A549 (cell line): ENCODE measurements around the gene TBX20. TPM values are rescaled to one million over a fixed set of nuclear protein-coding genes. Genes with fewer than 3 reads are reported as not detected.
A peak's percentile ranks its signal among the peaks of the same experiment; 100 is the strongest.

Source experiments
- ATAC-seq, 2 experiments: fragments of 200-7000 bp in 1 of 2; fragments of >200 bp in 1 of 2; cut with Nextera tagmentation in 1 of 2; cut with Tn5 transposase in 1 of 2; 3 replicates each; pipeline versions ENCODE4 v1.8.0 to v1.9.1; 2018 to 2020; ENCODE audit warnings: mild to moderate bottlenecking in 1 of 2, moderate library complexity in 1 of 2
- CTCF ChIA-PET: fragments of 300-600 bp; sonication (Branson Sonifier 250); formaldehyde crosslinking; extraction: SDS; loops from one replicate; lab custom pipeline; 2021; ENCODE audit warnings: antibody characterized with exemption, inconsistent platforms; lab: Yijun Ruan, JAX
- POLR2A ChIA-PET: fragments of 350-600 bp; formaldehyde crosslinking; extraction: SDS; loops from one replicate; lab custom pipeline; 2021; ENCODE audit warnings: antibody characterized with exemption, inconsistent platforms; lab: Yijun Ruan, JAX
- DNase-seq, 2 experiments: peaks; one replicate each; pipeline versions ENCODE4 v3.0.0 to v3.0.0-alpha.2; 2011 to 2016; ENCODE audit warnings: low read depth in 1 of 2, low spot score in 1 of 2
- FAIRE-seq: peaks from 2 replicates; lab custom pipeline; 2011; peaks lifted over from hg19 to GRCh38; lab: Jason Lieb, UNC
- H3K27ac ChIP-seq, 2 experiments: fragments of >200 bp; sonication (Bioruptor Twin); formaldehyde crosslinking; 3 replicates each; pipeline ENCODE4 v1.5.1; 2016 to 2017
- H3K4me1 ChIP-seq: fragments of >200 bp; sonication (Bioruptor Twin); formaldehyde crosslinking; 3 replicates; pipeline ENCODE4 v1.6.1; 2016
- H3K4me2 ChIP-seq: fragments of >200 bp; sonication (Bioruptor Twin); formaldehyde crosslinking; 3 replicates; pipeline ENCODE4 v1.6.1; 2016
- H3K4me3 ChIP-seq: fragments of >200 bp; sonication (Bioruptor Twin); formaldehyde crosslinking; 3 replicates; pipeline ENCODE4 v1.5.1; 2016
- H3K9me3 ChIP-seq: fragments of >200 bp; sonication (Bioruptor Twin); formaldehyde crosslinking; 3 replicates; pipeline ENCODE4 v1.6.1; 2016
- CBX2 ChIP-seq: fragments of 200-600 bp; sonication (generic); IDR thresholded peaks from 2 replicates; pipeline ENCODE4 v1.6.1; 2016; ENCODE audit warnings: low read depth, mild to moderate bottlenecking, borderline replicate concordance
- CBX8 ChIP-seq: fragments of 200-600 bp; sonication (generic); IDR thresholded peaks from 2 replicates; pipeline ENCODE4 v1.6.1; 2016
- CEBPB ChIP-seq, 2 experiments: fragments of >200 bp in 1 of 2; sonication (Bioruptor Twin) in 1 of 2; formaldehyde crosslinking in 1 of 2; IDR thresholded peaks; 2 replicates each; pipeline ENCODE4 v1.6.1; 2012 to 2016
- CHD2 ChIP-seq: fragments of 150-350 bp; IDR thresholded peaks from 2 replicates; pipeline ENCODE4 v1.6.1; 2014; ENCODE audit warnings: low read length; ENCODE audit not compliant: partially characterized antibody
- EP300 ChIP-seq, 2 experiments: fragments of >200 bp; sonication (Bioruptor Twin); formaldehyde crosslinking; IDR thresholded peaks; 2 replicates in 1 of 2; 3 replicates in 1 of 2; pipeline ENCODE4 v1.6.1; 2016 to 2017
- FOXS1 ChIP-seq: fragments of 250-450 bp; sonication (Bioruptor Pico); IDR thresholded peaks from 2 replicates; pipeline ENCODE4 v1.5.0; 2020; ENCODE audit warnings: mild to moderate bottlenecking, moderate library complexity
- HEYL ChIP-seq: fragments of 250-450 bp; sonication (Bioruptor Pico); IDR thresholded peaks from 2 replicates; pipeline ENCODE4 v1.8.0; 2021; ENCODE audit warnings: mild to moderate bottlenecking, moderate library complexity
- HOXA7 ChIP-seq: fragments of 250-450 bp; sonication (Bioruptor Pico); IDR thresholded peaks from 2 replicates; pipeline ENCODE4 v1.5.0; 2020; ENCODE audit warnings: mild to moderate bottlenecking, moderate library complexity
- HOXB13 ChIP-seq: fragments of 250-450 bp; sonication (Bioruptor Pico); IDR thresholded peaks from 2 replicates; pipeline ENCODE4 v1.5.0; 2020; ENCODE audit warnings: low read depth, mild to moderate bottlenecking, moderate library complexity
- JUNB ChIP-seq: fragments of >200 bp; sonication (Bioruptor Twin); formaldehyde crosslinking; IDR thresholded peaks from 2 replicates; pipeline ENCODE4 v1.6.1; 2016
- KDM5A ChIP-seq: fragments of 200-600 bp; sonication (generic); IDR thresholded peaks from 2 replicates; pipeline ENCODE4 v1.6.1; 2016; ENCODE audit warnings: antibody characterized with exemption, mild to moderate bottlenecking
- MAFK ChIP-seq: fragments of 450-650 bp; IDR thresholded peaks from 2 replicates; pipeline ENCODE4 v1.6.1; 2014; ENCODE audit not compliant: partially characterized antibody
- MAZ ChIP-seq: fragments of 150-350 bp; IDR thresholded peaks from 2 replicates; pipeline ENCODE4 v1.6.1; 2014; ENCODE audit warnings: antibody characterized with exemption, low read depth, low read length, borderline replicate concordance
- NPAS2 ChIP-seq: fragments of 250-450 bp; sonication (Bioruptor Pico); IDR thresholded peaks from 2 replicates; pipeline ENCODE4 v1.8.0; 2022; ENCODE audit warnings: mild to moderate bottlenecking, moderate library complexity, borderline replicate concordance
- NR3C1 ChIP-seq: fragments of >200 bp; sonication (Bioruptor Twin); formaldehyde crosslinking; IDR thresholded peaks from 3 replicates; pipeline ENCODE4 v1.6.1; 2017
- PHF8 ChIP-seq: fragments of 200-600 bp; sonication (generic); IDR thresholded peaks from 2 replicates; pipeline ENCODE4 v1.6.1; 2016; ENCODE audit warnings: low read depth, mild to moderate bottlenecking, antibody characterized with exemption, moderate library complexity, borderline replicate concordance
- POLR2A ChIP-seq: IDR thresholded peaks from 2 replicates; pipeline ENCODE4 v1.6.1; 2012; ENCODE audit warnings: mild to moderate bottlenecking, low read length
- POLR2AphosphoS2 ChIP-seq: conservative IDR thresholded peaks from 2 replicates; pipeline ENCODE4 v1.6.1; 2012; ENCODE audit warnings: low read length, improper control_type of control experiment, inconsistent platforms
- RCOR1 ChIP-seq: fragments of 150-350 bp; IDR thresholded peaks from 2 replicates; pipeline ENCODE4 v1.6.1; 2014; ENCODE audit warnings: antibody characterized with exemption, low read length, low read depth
- RFX5 ChIP-seq: fragments of 450-650 bp; IDR thresholded peaks from 2 replicates; pipeline ENCODE4 v1.7.1; 2014; ENCODE audit warnings: antibody characterized with exemption, mild to moderate bottlenecking, moderate library complexity
- SREBF2 ChIP-seq: fragments of 450-650 bp; IDR thresholded peaks from 2 replicates; pipeline ENCODE4 v1.6.1; 2014; ENCODE audit warnings: mild to moderate bottlenecking, moderate library complexity
- TP53 ChIP-seq: fragments of 250-450 bp; sonication (Bioruptor Pico); IDR thresholded peaks from 2 replicates; pipeline ENCODE4 v1.5.0; 2021; ENCODE audit warnings: mild to moderate bottlenecking, moderate library complexity
- USF2 ChIP-seq: fragments of 450-650 bp; IDR thresholded peaks from 2 replicates; pipeline ENCODE4 v1.6.1; 2014; ENCODE audit warnings: antibody characterized with exemption
- ZFP36 ChIP-seq: fragments of 450-650 bp; IDR thresholded peaks from 2 replicates; pipeline ENCODE4 v1.6.1; 2014; ENCODE audit warnings: borderline replicate concordance; ENCODE audit not compliant: partially characterized antibody
- WGBS: methylation state at CpG from one replicate; pipeline ENCODE4 v1.1.6; 2017; ENCODE audit errors: missing lambda C conversion rate; 5-methylcytosine and 5-hydroxymethylcytosine counted together
- polyA plus RNA-seq, 4 experiments: library from polyadenylated mRNA; depleted of rRNA in 3 of 4; stranded (reverse); fragments of >200 nt; fragmentation: RNase III in 1 of 4; extraction: RNeasy Plus Mini Kit Qiagen cat#74134 plus additional on column Dnase treatment in 1 of 4; gene quantifications; 2 replicates in 3 of 4; 3 replicates in 1 of 4; pipeline ENCODE4 v1.2.3, GENCODE V29; 2011 to 2017
- TF ChIP-seq, protein P1 (sequence below): IDR thresholded peaks from 2 replicates; pipeline ENCODE4 v1.6.1; 2012; ENCODE audit warnings: low read depth, borderline replicate concordance
- TF ChIP-seq, protein P2 (sequence below): fragments of >200 bp; sonication (Bioruptor Twin); formaldehyde crosslinking; IDR thresholded peaks from 3 replicates; pipeline ENCODE4 v1.6.1; 2016
- TF ChIP-seq, protein P3 (sequence below): fragments of 250-450 bp; sonication (Bioruptor Pico); IDR thresholded peaks from 2 replicates; pipeline ENCODE4 v1.5.0; 2020; ENCODE audit warnings: low read depth, mild to moderate bottlenecking, moderate library complexity

The TBX20 gene
- polyA plus RNA-seq, 2 of the 4 experiments (the other 2 are of a cell fraction), result 1.3 to 1.6 TPM

DNA sequence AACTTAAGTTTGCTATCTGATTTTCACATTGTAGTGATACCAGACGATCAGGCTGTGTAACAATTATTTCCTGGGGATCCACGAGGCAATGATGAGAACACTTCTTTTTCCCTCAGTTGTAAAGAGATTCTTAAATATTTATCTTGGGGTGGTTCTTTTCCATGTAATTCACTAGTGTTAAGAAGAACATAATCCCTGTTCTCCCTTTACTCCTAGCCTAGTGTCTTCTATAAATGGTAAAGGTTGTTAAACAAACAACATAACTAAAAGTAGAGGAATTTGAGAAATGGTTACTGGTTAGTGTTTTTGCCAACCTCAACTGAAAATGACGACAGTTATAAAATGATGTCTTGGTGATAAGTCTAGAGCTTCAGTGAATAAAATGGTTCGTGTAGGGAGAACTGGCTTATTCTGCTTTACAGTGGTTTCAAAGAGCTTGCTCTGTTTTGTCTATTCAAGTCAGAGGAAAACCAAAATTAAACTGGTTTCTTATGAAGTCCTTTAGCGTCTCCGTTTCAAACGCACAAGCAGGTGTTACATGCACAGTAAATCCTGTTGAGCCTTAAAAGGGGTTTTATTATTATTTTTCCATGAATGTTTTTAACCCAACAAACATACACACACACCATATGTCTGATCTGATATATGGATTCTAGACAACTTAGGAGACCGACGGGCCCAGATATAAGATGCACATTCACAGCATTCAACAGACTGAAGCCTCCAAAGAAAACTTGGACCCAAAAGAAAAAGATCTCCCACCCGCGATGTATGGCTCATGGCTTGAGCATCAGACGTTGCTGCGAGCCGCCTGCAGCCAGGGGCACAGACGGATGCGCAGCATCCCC lies 1.1 kb downstream of the TBX20 start:
- peaks cover 14% of the 10 kb centered on the region; the same call in 2 of the 3 replicates for H3K4me1 ChIP-seq
- DNase-seq (peak in 1 of 2 experiments; percentile 1), FAIRE-seq (no peak), ATAC-seq (no peak)
- WGBS, result 39% methylated on average over 14 of the region's 16 CpGs
- POLR2A ChIA-PET, result no interaction called here
- CTCF ChIA-PET, result no interaction called here
- H3K4me3 ChIP-seq, result peak overlapping the region; percentile 65
- TF ChIP-seq RCOR1 (no peak), HEYL (no peak), CEBPB (IDR thresholded peaks at IDR 0.05) (no peak), HOXB13 (CRISPR knock-in tag) (no peak), NPAS2 (CRISPR knock-in tag) (no peak), FOXS1 (CRISPR knock-in tag) (no peak), KDM5A (no peak), TP53 (CRISPR knock-in tag) (no peak), JUNB (no peak), CBX2 (no peak), MAFK (no peak), SREBF2 (no peak), PHF8 (no peak), POLR2A (no peak)
- 0 out of 3 replicates have a peak, but pooled peaks cover 2% of the 10 kb centered on the region for H3K9me3 ChIP-seq
- H3K4me2 ChIP-seq, result peak overlapping the region; percentile 70
- peak overlapping the region; percentile 68 to 86 for H3K27ac ChIP-seq

- Histone ChIP-seq H3K4me2 (peak overlapping the region; percentile 70), H3K27ac (no peak overlapping the region), H3K4me1 (peaks cover 14% of the 10 kb centered on the region; the same call in 2 of the 3 replicates), H3K4me3 (0 out of 3 replicates have a peak overlapping the region, but pooled peaks have one; percentile 3), H3K9me3 (0 out of 3 replicates have a peak, but pooled peaks cover 2% of the 10 kb centered on the region)
- POLR2A ChIA-PET, result no interaction called here
- WGBS, result 37% methylated on average over 5 of the region's 5 CpGs
- ATAC-seq (no peak), FAIRE-seq (no peak), DNase-seq (no peak)
- CTCF ChIA-PET, result no interaction called here
- TF ChIP-seq CHD2 (no peak), POLR2AphosphoS2 (no peak), MAZ (no peak)
Measured at GRCh38 chr7:35251606-35252310, 2.1 kb downstream of the TBX20 start.

DNA sequence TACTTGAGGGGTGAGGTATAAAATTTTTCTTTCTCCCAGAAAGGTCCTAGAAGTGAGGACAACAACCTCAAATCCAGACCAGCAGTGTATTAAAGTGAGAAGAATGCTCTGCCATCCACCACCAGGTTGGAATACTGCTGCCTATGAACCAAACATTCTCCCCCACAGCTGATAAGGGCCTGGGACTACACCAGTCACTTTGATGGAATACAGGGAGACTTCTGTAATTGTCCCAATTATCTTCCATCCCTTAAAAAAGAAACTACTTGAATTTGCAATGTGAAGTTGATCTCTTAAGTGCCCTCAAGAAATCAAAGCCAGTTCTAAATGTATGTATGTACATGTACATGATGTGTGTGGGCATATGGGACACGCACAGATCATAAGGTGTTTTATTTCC lies 3.0 kb downstream of the TBX20 start:
- Histone ChIP-seq H3K4me1 (peaks cover 14% of the 10 kb centered on the region; the same call in 2 of the 3 replicates), H3K9me3 (0 out of 3 replicates have a peak, but pooled peaks cover 2% of the 10 kb centered on the region), H3K4me3 (no peak overlapping the region), H3K27ac (no peak overlapping the region), H3K4me2 (no peak overlapping the region; the same call in 2 of the 3 replicates)
- CTCF ChIA-PET, result interaction anchor here (1.6 kb wide), 1 partner anchor 10 kb away, joined by 3 read pairs; no protein-coding TSS in a partner anchor
- DNase-seq (no peak), FAIRE-seq (no peak), ATAC-seq (no peak)
- no peak for TF ChIP-seq ZFP36
- TF ChIP-seq USF2, result no peak
- TF ChIP-seq, protein P1, sequence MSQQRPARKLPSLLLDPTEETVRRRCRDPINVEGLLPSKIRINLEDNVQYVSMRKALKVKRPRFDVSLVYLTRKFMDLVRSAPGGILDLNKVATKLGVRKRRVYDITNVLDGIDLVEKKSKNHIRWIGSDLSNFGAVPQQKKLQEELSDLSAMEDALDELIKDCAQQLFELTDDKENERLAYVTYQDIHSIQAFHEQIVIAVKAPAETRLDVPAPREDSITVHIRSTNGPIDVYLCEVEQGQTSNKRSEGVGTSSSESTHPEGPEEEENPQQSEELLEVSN, result no peak
- TF ChIP-seq NR3C1, result no peak
- TF ChIP-seq, protein P2, sequence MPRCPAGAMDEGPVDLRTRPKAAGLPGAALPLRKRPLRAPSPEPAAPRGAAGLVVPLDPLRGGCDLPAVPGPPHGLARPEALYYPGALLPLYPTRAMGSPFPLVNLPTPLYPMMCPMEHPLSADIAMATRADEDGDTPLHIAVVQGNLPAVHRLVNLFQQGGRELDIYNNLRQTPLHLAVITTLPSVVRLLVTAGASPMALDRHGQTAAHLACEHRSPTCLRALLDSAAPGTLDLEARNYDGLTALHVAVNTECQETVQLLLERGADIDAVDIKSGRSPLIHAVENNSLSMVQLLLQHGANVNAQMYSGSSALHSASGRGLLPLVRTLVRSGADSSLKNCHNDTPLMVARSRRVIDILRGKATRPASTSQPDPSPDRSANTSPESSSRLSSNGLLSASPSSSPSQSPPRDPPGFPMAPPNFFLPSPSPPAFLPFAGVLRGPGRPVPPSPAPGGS, result no peak
- no peak for TF ChIP-seq CBX8
- TF ChIP-seq, protein P3, sequence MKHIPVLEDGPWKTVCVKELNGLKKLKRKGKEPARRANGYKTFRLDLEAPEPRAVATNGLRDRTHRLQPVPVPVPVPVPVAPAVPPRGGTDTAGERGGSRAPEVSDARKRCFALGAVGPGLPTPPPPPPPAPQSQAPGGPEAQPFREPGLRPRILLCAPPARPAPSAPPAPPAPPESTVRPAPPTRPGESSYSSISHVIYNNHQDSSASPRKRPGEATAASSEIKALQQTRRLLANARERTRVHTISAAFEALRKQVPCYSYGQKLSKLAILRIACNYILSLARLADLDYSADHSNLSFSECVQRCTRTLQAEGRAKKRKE (CRISPR knock-in tag), result no peak
- no peak for TF ChIP-seq SREBF2
- no peak for TF ChIP-seq EP300 (IDR thresholded peaks at IDR 0.05)
- TF ChIP-seq HOXA7 (CRISPR knock-in tag), result no peak
- no peak for TF ChIP-seq RFX5
- 68% methylated on average over 1 of the region's 1 CpG for WGBS
- POLR2A ChIA-PET, result no interaction called here
